Type B pancreatic cell (in vitro differentiated cells): Measurements from ENCODE around the gene NAA10. TPM values are rescaled to one million over a fixed set of nuclear protein-coding genes. Genes with fewer than 3 reads are reported as not detected.

Source experiments
- DNase-seq: peaks from one replicate; pipeline ENCODE4 v3.0.0; 2021; ENCODE audit warnings: mixed read lengths; ENCODE audit not compliant: unreplicated experiment; ENCODE audit errors: extremely low spot score
- H3K27ac Mint-ChIP-seq: 2 replicates; pipeline ENCODE4 v1.8.0; 2021; ENCODE audit warnings: mild to moderate bottlenecking, mixed read lengths
- H3K27me3 Mint-ChIP-seq: 2 replicates; pipeline ENCODE4 v1.8.0; 2021; ENCODE audit warnings: mixed read lengths
- H3K36me3 Mint-ChIP-seq: 2 replicates; pipeline ENCODE4 v1.8.0; 2021; ENCODE audit warnings: mixed read lengths
- H3K4me1 Mint-ChIP-seq: one replicate; pipeline ENCODE4 v1.8.0; 2021; ENCODE audit warnings: mixed read lengths; ENCODE audit not compliant: unreplicated experiment
- H3K4me3 Mint-ChIP-seq: 2 replicates; pipeline ENCODE4 v1.8.0; 2021; ENCODE audit warnings: mild to moderate bottlenecking, mixed read lengths
- H3K9me3 Mint-ChIP-seq: 2 replicates; pipeline ENCODE4 v1.8.0; 2021; ENCODE audit warnings: mixed read lengths
- CTCF ChIP-seq: fragments of 200-600 bp; sonication (generic); conservative IDR thresholded peaks from 2 replicates; pipeline ENCODE4 v1.5.0; 2021; ENCODE audit warnings: antibody characterized with exemption, mild to moderate bottlenecking
- total RNA-seq: library from RNA; stranded (reverse); gene quantifications from 2 replicates; pipeline ENCODE4 v1.2.1, GENCODE V29; 2021; ENCODE audit warnings: low replicate concordance

The NAA10 gene
- total RNA-seq, 1 donor from 2014 or later, result 82.7 TPM

GRCh38 chrX:153948847-153949805, 14.3 kb upstream of the NAA10 start:
- DNase-seq, result no peak
- Mint-ChIP-seq H3K27me3 (no peaks in the 10 kb centered on the region), H3K36me3 (peaks cover 8% of the 10 kb centered on the region), H3K4me3 (no peak overlapping the region), H3K4me1 (peaks cover 17% of the 10 kb centered on the region), H3K27ac (peak overlapping the region; percentile 75), H3K9me3 (no peaks in the 10 kb centered on the region)
- no peak for TF ChIP-seq CTCF

- DNase-seq, result no peak
- Mint-ChIP-seq H3K9me3 (no peaks in the 10 kb centered on the region), H3K36me3 (peaks cover 8% of the 10 kb centered on the region), H3K4me3 (no peak overlapping the region), H3K27ac (peak overlapping the region; percentile 75), H3K4me1 (peaks cover 17% of the 10 kb centered on the region), H3K27me3 (no peaks in the 10 kb centered on the region)
- no peak for TF ChIP-seq CTCF
Observed at GRCh38 chrX:153948002-153948466, 13.2 kb upstream of the NAA10 start.

GRCh38 chrX:153947009-153947769, 12.4 kb upstream of the NAA10 start:
- peak; percentile 87 for TF ChIP-seq CTCF
- H3K4me3 Mint-ChIP-seq, result no peak overlapping the region
- peaks cover 17% of the 10 kb centered on the region for H3K4me1 Mint-ChIP-seq
- no peaks in the 10 kb centered on the region for H3K9me3 Mint-ChIP-seq
- H3K27me3 Mint-ChIP-seq, result no peaks in the 10 kb centered on the region
- H3K36me3 Mint-ChIP-seq, result peaks cover 8% of the 10 kb centered on the region
- no peak for DNase-seq
- peak overlapping the region; percentile 65 for H3K27ac Mint-ChIP-seq

GRCh38 chrX:153945956-153946943, 11.4 kb upstream of the NAA10 start:
- no peak for TF ChIP-seq CTCF
- Mint-ChIP-seq H3K27ac (no peak overlapping the region), H3K4me3 (no peak overlapping the region), H3K36me3 (peaks cover 8% of the 10 kb centered on the region), H3K9me3 (no peaks in the 10 kb centered on the region), H3K4me1 (peaks cover 17% of the 10 kb centered on the region), H3K27me3 (no peaks in the 10 kb centered on the region)
- no peak for DNase-seq

- peaks cover 17% of the 10 kb centered on the region for H3K4me1 Mint-ChIP-seq
Observed at GRCh38 chrX:153944800-153945150, 9.9 kb upstream of the NAA10 start.

More at GRCh38 chrX:153944800-153945150, 9.9 kb upstream of the NAA10 start:
- H3K27me3 Mint-ChIP-seq, result no peaks in the 10 kb centered on the region
- DNase-seq, result no peak
- TF ChIP-seq CTCF, result no peak
- H3K9me3 Mint-ChIP-seq, result no peaks in the 10 kb centered on the region
- no peak overlapping the region for H3K27ac Mint-ChIP-seq
- H3K36me3 Mint-ChIP-seq, result peaks cover 4% of the 10 kb centered on the region
- no peak overlapping the region for H3K4me3 Mint-ChIP-seq
